Activated naive CD8-positive, alpha-beta T cell treated with anti-CD3 and anti-CD28 coated beads, Interleukin-2, amount 50 U/mL, for 16 hours (primary cell): ENCODE data around the gene PIR.

Experiments
- DNase-seq: peaks from one replicate; pipeline ENCODE4 v3.0.0-alpha.2; 2020; ENCODE audit warnings: low read depth, low spot score

The PIR gene

DNA sequence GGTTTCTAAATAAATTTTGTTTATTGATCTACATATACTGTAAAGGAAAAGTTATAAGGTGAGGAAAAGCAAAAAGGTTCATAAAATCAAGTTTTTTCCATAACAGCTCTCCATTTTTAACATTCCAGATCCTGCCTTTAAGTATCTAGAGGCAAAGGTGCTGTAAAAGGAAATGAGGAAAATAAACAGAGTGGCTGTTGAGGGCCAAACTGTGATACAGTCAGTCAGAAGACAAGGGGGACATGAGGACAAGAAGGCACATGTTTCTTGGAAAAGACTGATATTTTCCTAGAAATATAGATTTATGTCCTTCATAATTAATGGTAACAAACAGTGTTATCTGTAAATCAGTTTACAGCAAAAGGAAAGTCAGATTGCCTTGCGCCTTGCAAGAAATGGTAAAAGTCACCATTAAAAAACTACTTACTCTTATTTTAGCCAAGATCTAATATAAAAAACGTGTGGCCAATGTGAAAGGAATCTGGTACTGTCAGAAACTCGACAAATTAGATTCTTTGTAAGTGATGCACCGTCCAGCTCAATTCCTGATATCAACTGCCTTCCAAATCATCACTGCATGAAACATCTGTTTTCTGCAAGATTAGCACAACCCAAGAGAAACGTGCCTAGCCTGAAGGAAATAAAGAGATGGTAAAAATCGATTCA lies 75.0 kb downstream of the PIR start:
- no peak for DNase-seq

DNA sequence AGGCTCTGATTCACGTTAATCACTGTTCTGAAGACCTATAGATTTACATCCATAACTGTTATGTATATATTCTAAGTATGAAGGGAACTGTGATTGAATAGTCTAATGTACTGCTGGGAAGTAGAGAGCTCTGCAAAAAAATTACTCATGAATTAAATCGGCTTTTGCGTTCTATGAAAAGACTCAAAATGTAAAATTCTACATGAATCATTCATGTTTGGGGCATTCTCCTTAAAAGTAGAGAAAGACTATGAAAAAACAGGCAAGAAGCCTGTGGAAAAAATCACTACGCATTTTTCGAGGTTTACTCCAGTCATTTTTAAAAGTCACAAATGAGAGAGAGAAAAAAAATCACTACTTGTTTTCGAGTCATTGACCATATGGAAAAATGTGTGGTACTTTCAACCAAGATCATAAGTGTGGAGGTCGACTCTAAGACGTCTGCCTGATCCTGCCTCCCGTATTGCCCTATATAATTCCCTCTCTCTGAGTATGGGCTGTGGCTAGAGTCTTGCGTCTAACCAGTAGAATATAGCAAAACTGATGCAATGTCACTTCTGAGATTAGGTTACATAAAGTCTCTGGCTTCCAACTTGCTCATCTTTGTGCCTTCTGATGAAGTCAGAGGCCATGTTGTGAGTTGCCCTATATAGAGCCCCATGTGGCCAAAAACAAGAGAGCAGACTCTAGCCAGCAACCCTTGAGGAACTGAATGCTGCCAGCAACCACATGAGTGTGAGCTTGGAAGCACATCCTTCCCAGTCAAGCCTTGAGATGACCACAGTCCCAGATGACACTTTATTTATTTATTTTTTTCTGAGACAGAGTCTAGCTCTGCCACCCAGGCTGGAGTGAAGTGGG lies 76.8 kb downstream of the PIR start:
- DNase-seq: no peak

GRCh38 chrX:15413101-15413500 lies 80.0 kb downstream of the PIR start:
- DNase-seq: no peak

DNA sequence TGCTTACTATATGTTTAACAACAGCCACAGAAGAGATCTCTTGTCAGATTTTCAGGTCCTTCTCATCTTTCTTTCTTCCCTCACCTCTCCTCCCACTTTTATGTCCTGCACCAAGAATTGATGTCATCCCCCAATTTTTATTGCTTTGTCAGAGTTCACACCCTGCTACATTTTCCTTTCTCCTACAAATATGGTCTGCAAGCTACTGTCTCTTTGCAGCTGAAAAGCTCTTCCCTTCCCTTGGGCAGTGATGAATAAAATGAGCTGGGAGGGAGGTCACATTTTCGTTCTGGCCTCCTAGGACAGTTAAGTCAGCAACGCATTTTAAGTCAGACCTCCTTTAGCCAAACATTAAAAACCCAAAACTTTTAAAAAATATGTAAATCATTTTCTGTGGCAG lies 82.2 kb downstream of the PIR start:
- no peak for DNase-seq

GRCh38 chrX:15410430-15410829 lies 82.7 kb downstream of the PIR start:
- DNase-seq: no peak

DNA sequence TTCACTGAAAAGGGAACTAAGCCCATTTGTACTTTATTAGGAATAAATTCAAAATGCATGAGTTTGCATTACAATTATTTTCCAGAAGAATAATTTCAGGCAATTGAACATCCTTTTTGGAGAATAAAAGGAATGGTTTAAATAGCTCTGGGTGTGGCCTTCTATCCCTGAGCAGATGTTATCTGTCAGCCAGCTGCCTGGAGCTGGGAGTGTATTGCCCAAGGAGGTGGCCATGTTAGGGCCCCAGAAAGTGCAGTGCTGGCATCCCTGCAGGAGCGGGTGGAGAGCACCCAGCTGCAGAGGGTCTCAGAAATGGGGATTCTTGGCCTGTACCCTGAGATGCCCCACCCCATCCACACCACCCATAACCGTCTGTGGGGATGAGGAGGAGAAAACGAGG lies 87.3 kb downstream of the PIR start:
- no peak for DNase-seq

DNA sequence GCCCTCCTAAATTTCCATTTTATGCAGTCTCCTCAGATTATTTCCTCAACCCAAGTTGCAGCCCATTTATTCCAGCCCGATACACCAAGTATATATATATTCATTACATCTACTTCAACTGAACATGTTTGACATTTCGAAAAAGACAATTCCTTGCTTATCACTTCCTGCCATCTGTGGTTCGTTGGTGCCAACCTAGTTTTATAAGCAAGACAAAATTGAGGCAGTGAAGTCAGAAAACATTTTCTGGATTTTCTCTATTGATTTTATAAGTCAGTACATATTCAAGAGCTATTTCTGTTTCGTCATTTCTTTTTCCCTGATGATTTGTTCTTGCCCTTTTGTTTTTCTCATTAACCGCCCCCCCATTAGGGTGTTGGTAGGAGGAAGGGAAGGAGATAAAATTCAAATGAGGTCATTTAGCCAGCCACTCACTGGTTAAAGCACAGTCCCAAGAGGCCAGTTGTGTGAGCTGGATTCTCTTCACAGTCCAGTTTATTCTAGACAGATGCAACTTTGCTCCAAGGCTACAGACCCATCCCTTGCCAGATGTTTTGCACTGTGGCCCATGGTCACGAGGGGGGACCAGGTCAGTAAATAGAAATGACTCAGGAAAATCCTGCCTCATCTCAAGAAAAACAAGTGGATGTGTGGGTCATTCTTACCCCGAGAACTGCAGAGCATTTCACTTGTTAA lies 88.6 kb downstream of the PIR start:
- DNase-seq: no peak

- DNase-seq: no peak
These were observed 91.8 kb downstream of the PIR start for GRCh38 chrX:15401378-15401777.

DNA sequence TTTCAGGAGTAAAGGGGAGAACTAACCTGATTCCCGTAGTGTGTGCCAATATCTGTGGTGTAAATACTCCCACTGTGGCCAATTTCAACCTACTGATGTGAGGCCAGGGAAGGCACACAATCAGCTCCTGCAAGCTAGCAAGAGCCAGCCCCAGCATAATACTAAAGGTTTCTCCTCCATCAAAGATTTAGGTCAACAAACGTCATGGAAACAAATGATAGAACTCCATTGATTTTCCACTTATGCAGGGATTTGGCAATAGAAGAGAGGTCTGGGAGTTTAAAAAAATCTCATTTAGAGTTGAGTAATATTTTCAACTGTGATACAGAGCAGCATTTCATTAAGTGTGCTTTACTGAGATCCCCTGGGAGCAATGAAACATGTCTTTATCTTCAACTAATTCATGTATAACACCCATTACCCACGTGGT lies 93.2 kb downstream of the PIR start:
- DNase-seq: no peak

DNA sequence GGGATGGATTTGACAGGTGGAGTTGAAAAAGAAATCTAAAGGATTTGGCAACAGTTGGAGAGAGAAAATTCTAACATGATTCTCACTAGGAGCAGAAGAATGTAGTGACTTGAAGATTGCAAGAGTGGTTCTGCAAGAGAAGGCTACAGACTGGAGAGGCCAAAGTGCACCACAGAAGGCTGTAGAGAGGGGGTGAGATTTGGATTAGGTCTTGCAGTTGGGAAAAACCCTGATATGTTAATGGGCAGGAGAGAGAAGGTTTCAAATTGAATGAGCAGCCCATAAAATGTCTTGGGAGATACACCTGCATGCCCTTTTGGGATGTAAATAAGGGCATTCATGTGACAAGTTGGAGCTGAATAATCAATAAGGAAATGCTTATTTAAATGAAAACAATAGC lies 94.3 kb downstream of the PIR start:
- no peak for DNase-seq

DNA sequence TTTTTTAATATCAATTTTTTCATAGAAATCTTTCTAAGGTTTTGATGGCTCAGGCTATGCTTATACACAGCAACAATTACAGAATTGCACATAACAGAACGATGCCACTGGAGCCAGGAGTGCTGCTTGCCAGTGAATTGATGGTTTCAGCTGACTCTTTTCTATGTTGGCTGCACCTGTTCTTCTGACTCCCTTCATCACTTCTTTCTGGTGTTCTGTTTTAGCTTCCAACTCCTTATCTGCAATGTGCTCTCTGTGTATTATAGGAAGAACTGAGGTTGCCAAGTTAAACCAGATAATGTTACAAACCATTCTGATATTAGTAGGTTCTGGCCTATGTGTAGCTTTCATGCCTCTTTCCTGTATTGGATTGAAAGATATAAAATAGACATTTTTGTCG lies 97.3 kb downstream of the PIR start:
- DNase-seq: no peak

DNA sequence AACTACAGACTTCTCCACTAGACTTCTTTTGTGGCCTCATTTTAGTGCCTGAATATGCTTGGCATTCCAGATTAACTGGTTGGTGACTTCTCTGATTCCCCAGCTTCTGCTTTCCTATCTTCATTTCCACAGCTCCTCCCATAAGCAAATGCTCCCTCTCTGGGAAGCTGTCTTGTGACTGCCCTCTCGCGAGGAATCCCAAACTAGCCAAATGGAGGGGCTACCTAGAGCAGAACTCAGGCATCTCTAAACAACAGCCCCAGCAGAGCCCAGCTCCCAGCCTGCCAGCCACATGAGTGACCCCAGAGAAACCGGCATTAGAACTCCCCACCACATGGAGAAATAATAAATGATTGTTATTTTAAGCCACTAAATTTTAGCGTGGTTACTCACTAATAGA lies 101.3 kb downstream of the PIR start:
- no peak for DNase-seq

- no peak for DNase-seq
These were observed 108.8 kb downstream of the PIR start, which contains the start of gene VEGFD for GRCh38 chrX:15384304-15384703. Gene VEGFD (minus strand): TSS chrX:15384413. CDS start chrX:15383946, 467 bp downstream.

DNA sequence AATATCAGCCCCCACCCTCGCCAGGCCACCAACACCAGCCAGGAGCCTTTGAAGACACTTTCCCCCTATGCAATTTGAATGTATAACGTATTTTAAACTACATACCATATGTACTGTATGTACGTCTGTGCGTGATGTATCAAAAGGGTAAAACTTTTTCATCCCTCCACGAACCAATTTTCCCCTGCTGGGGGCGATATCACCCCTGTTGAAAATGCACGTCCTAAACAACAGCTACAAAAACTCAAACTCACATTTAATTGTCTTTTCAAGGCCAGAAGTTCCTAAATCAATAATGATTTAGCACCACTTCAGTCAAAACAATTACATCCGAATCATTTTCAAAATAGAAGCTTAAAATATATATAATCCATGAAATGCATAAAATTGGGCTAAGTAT lies 110.3 kb downstream of the PIR start:
- no peak for DNase-seq

DNA sequence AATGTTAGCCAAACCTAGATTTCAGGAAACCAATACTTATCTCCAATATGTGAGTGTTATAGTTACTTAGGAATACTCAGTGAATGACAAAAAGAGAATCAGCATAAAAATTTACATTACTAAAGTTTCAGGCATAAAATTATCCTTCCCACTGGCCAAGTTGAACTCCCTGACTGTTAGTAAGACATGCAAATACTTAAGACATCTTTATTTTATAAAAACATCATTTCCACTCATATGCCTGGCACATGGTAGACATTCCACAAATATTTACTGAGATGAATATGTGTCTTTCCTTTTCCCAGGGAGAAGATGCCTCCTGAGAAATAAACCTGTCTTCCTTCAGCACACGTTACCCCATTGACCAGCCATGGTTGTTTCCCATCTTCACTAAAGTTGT lies 116.2 kb downstream of the PIR start:
- DNase-seq: no peak

GRCh38 chrX:15373976-15374375 lies 119.2 kb downstream of the PIR start:
- DNase-seq: no peak

GRCh38 chrX:15366506-15367352 lies 126.4 kb downstream of the PIR start:
- no peak for DNase-seq

DNA sequence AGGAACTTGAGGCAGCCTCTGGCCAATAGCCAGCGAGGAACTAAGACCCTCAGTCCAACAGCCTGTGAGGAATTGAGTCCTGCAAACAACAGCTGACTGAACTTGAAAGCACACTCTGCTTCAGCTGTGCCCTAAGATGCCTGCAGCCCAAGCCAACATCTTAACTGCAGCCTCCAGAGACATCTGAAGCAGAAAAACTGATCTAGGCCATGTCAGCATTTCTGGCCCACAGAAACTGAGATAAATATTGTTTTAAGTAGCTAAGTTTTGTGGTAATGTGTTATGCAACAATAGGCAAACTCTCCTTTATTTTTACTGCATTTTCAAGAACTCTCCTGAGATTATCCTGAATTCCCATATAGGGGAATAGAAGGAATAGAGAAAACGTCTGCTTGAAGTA lies 133.4 kb downstream of the PIR start:
- DNase-seq: no peak

- DNase-seq: no peak
These were observed 134.6 kb downstream of the PIR start for GRCh38 chrX:15358533-15358932.

DNA sequence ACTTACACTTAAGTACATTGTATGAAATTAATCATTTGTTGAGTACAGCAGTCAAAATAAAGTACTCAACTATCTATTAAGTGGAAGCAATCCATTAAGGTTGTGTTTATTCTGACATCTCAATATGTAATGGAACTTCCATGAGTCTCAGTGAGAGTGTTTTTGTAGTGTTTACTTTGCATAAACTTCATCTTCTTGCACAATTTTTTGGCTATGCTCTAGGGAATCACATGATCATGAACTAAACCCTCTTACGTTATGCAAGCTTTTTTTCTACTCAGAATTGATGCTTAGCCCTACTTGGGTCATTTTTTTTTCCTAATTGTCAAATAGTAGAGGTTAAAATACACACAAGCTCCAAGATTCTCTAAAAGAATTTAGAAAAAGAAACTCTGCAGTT lies 136.7 kb downstream of the PIR start:
- no peak for DNase-seq

DNA sequence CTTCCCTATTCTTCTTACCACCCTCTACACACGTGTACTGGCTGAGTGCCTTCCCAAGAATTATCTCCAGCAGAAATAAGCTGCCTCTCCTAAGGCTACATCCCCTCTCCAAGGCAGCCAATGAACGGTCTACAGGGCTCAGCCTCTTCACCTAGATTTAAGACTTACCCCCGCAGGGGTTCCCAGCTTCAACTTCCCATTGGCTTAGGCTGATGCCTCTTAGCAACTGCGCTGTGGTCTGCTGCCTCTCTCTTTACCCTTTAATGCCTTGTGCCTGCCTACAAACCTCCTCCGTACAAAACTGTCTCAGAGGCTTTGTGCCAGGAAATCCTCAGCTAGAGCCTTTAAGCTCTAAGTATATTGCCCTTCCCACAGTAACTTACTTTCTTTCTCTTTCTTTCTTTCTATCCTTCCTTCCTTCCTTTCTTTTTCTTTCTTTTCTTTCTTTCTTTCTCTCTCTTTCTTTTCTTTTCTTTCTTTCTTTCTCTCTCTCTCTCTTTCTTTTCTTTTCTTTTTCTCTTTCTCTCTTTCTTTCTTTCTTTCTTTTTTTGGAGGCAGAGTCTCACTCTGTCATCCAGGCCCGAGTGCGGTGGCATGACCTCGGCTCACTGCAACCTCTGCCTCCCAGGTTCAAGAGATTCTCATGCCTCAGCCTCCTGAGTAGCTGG lies 142.7 kb downstream of the PIR start:
- no peak for DNase-seq
